Measurements from ENCODE around the gene POP4.
"Not testable (repeated sequence)": the region's sequence is repeated elsewhere in the genome, so short reads cannot be mapped to it uniquely, and the experiment has no call there.

The POP4 gene

DNA sequence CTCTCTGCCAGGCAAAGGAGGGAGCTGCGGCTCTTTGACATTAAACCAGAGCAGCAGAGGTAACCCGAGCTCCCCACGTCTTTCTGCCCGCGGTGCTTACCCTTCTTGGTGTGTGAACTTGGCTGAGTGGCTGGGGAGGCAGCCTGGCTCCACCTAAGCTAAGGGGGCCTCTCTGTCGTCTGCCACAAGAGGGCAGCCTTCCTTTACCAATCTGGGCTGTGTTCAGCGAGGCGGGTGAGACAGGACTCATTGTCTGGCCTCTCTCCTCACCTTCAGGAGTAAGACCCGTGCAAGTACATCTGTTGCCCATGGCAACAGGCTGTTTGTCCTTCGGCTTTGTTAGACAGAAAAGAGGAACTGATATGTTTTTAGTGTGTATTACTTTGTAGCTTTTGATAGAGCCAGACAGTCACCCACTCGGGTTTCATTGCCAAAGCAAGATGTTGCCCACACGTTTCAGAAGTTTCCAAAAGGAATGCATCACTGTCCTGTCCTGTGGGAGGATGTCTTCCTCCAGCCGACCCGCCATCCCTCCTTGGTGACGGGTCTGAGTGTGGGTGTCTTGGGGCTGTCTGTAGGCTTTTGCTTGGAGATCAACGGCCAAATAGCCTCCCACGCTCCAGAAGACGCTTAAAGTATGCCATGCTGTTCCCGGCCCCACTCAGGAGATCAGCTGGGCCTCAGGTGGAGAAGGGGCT lies 4.6 kb downstream of the POP4 start:
- in situ Hi-C loops (cut with HindIII; ENCODE audit: low sequenced_read_pairs) = loop anchor here (10.0 kb wide), 1 partner anchor 104 kb away; the partner anchor contains the start of gene C19orf12

DNA sequence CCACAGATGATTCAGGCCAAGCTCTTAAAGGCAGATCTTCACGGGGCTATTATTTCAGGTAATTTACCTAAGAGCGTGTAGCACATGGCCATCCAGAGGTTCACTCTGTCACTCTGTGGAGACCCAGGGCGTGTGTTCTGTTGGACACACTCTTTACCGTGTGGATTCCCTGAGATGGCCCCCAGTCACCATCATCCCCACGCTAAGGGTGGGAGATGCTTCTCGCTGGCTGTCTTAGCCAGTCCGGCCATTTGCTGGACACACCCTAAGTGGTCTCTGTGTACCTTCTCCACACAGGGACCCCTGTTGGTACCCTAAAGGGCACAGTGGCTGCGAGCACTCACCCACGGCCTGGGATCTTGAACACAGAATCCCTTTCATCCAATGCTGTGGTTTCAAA lies 6.0 kb downstream of the POP4 start:
- in situ Hi-C loops (cut with HindIII; ENCODE audit: low sequenced_read_pairs) = loop anchor here (10.0 kb wide), 1 partner anchor 103 kb away; the partner anchor contains the start of gene C19orf12

DNA sequence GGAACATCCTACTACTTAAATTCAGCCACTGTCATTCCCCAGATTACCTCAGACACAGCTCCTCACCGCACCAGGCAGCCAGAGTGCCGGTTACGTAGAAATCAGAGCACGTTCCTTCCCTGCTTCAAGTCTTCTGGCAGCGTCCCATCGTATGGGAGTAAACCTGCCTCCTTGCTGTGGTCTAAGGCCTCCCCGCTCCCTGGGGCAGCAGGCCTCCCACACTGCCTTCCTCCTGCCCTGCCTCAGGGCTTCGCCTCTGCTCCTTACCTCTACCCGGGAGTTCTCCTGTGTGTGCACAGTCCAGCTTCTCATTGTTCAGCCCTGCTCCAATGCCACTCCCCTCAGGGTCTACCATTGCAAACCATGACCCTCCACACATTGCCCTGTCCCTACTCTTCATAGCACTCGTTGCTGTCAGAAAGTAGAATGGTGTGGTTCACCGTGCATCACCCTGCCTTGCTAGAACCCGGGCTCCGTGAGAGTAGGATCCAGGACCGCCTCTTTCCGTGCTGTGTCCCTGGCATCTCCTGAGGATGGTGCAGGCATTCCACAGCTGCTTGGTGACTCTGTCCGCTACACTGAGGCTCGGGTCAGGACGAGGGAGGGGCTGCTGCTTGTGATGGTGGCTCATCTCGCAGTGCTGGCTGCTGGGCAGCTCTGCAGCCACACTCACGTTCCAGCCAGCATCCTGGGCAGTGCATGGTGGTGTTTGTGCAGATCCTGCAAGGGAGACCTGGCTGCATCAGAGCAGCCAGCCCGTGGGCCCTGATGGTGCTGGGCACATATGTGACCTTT lies 6.9 kb downstream of the POP4 start:
- in situ Hi-C loops (cut with HindIII; ENCODE audit: low sequenced_read_pairs) = loop anchor here (10.0 kb wide), 1 partner anchor 102 kb away; the partner anchor contains the start of gene C19orf12

DNA sequence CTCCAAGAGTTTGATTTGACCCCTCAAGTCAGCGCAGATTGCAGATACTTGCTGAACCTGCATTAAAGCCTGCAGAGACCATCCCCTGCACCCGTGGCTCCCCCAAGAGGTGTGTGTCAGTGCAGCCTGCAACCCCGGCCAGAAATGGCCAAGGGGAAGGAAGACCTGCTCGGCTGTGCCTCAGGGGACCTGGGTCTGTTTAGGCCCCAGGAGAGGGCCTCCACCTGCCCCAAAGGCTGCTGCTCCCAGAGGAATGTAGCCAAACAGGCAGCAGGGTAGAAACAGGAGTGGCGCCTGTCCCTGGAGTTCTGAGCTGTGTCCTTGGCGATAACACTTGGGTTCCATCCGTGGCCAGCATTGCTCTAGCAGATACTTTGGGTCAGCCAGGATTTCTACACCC lies 8.0 kb downstream of the POP4 start:
- in situ Hi-C loops (cut with HindIII; ENCODE audit: low sequenced_read_pairs) = loop anchor here (10.0 kb wide), 1 partner anchor 101 kb away; the partner anchor contains the start of gene C19orf12

GRCh38 chr19:29614780-29615179 lies 8.7 kb downstream of the POP4 start:
- in situ Hi-C loops (cut with HindIII; ENCODE audit: low sequenced_read_pairs) = loop anchor here (10.0 kb wide), 1 partner anchor 100 kb away; the partner anchor contains the start of gene C19orf12

- in situ Hi-C loops (cut with HindIII; ENCODE audit: low sequenced_read_pairs) = loop anchor here (10.0 kb wide), 1 partner anchor 99 kb away; the partner anchor contains the start of gene C19orf12
Observed at GRCh38 chr19:29615891-29616425, 9.9 kb downstream of the POP4 start.

DNA sequence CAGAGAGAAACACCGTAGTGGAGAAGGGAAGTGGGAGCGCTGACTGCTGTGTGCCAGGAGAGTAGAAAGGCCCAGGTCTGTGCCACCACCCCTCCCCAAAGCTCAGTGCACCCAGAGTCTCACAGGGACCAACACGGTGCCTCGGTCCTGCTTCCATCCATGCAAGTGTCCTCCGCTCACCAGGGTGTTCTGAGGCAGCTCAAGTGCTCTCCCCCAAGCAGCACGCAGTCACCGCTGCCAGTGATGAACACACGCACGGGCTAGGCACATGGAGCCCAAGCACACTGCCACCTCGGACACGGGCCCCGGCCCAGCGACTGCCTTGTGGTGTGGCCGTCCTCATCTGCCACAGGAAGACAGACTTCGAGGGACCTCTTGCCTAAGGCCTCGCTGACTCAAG lies 10.5 kb downstream of the POP4 start:
- in situ Hi-C loops (cut with HindIII; ENCODE audit: low sequenced_read_pairs) = loop anchor here (10.0 kb wide), 1 partner anchor 98 kb away; the partner anchor contains the start of gene C19orf12

- in situ Hi-C loops (cut with HindIII; ENCODE audit: low sequenced_read_pairs) = loop anchor here (10.0 kb wide), 1 partner anchor 97 kb away; the partner anchor contains the start of gene C19orf12
Observed at GRCh38 chr19:29617366-29618266, 11.5 kb downstream of the POP4 start.

GRCh38 chr19:29618434-29618833 lies 12.4 kb downstream of the POP4 start:
- in situ Hi-C loops (cut with HindIII; ENCODE audit: low sequenced_read_pairs) = loop anchor here (10.0 kb wide), 1 partner anchor 96 kb away; the partner anchor contains the start of gene C19orf12

DNA sequence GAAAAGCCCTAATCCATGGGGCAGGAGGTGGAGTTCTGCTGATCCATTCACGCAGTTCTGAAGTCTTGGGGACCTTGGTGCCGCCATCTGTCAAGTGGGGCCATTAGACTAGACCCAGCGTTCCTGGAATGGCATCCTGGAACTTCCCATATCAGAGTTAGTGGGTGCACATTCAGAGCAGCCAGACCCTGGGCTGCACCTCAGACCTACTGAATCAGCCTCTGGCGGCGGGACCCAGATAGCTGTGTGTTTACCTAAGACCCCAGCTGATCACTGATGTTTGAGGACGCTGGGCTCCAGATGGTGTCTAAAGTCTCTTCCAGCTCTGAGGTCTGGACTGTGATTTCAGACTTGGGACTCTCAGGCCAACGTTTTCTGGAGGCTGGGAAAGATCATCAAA lies 12.8 kb downstream of the POP4 start:
- in situ Hi-C loops (cut with HindIII; ENCODE audit: low sequenced_read_pairs) = loop anchor here (10.0 kb wide), 1 partner anchor 96 kb away; the partner anchor contains the start of gene C19orf12

- in situ Hi-C loops (cut with HindIII; ENCODE audit: low sequenced_read_pairs) = no loop called here
Observed at GRCh38 chr19:29620931-29621351, 14.9 kb downstream of the POP4 start.

DNA sequence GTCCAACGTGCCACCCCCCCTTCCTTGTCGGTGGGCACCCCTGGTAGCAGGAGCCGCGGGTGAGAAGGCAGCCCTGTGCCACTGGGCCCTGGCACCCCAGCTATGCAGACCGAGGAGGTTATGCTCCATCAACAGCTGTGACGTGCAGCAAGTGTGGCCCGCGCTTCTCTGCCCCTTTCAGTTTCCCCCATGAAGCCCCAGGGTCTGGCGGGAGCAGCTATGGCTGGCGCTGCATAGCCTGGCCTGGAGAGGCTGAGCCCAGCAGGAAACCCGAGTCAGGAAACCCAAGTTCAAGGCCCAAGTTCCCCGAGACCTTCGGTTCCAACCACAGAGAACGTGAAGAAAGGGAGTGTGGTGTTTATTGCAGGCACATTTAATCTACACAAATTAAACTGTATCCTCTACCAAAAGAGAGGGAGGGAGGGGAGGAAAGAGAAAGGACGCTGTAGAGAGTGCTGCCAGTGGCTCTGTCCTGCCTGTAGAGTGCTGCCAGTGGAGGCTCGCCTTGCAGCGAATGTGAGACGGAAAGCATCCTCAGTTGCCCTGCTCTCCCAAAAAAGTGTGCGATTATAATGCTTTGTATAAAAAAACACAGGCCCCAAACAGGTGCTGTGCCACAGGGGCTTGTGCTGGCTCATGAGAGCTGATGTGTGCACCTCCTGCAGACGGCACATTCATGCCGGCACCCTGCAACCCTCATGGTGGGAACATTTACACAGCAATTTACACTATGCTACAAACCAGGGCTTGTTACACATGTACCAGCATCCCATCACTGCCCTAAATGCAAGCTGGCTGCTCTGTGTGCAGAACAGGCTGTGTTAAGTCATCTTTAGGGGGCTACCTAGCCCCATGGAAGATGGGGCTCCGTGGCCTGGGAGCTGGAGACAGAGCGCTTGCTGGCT lies 16.3 kb downstream of the POP4 start:
- in situ Hi-C loops (cut with HindIII; ENCODE audit: low sequenced_read_pairs) = no loop called here

- in situ Hi-C loops (cut with HindIII; ENCODE audit: low sequenced_read_pairs) = no loop called here
Observed at GRCh38 chr19:29623726-29624488, 17.8 kb downstream of the POP4 start.

DNA sequence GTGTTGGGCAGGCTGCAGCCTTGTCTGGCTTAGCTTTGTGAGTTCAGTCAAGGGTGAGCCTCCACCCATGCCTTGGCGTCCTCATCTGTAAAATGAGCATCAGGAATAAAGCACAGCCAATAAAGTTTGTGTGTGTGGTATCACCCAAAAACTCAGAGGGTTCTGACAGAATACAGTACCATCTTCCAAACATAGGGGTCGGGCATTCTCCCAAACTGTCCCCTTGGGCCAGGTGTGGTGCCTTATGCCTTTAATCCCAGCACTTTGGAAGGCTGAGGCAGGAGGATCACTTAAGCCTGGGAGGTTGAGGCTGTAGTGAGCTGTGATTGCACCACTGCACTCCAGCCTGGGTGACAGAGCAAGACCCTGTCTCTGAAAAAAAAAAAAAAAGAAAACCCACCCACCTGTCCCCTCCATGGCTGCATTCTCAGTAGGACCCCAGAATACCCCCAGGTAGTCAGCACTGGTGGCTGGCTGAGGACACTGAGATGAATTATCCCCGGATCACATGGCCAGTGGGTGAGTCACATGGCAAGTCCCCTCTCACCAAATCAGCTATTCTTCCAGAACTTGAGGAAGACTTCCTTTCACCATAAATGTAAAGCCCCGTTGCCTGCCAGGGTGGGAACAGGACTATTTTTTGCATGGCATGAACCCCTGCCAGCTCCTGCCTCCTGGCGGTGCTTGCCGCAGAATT lies 18.6 kb downstream of the POP4 start:
- in situ Hi-C loops (cut with HindIII; ENCODE audit: low sequenced_read_pairs) = no loop called here

DNA sequence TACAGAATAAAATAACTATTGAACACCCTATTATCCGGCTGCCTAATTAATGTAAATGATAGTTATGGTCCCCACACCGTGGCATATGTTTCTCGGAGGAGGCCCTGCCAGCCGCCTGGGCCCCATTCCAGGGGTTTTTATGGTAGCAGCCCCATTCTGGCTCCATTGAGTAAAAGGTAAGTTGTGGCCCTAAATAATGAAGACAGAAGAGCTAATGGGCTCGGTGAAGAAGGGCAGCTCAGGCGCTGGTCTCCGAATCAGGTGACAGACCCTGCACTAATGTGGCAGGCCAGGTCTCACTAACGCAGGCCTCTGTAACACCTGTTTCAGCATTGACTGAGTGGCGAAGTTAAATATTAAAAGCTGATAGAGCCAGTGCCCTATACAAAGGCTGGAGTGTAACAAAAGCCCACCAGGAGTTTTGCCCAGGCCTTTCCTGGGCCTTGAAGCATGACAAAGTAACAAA lies 19.1 kb downstream of the POP4 start:
- in situ Hi-C loops (cut with HindIII; ENCODE audit: low sequenced_read_pairs) = no loop called here

DNA sequence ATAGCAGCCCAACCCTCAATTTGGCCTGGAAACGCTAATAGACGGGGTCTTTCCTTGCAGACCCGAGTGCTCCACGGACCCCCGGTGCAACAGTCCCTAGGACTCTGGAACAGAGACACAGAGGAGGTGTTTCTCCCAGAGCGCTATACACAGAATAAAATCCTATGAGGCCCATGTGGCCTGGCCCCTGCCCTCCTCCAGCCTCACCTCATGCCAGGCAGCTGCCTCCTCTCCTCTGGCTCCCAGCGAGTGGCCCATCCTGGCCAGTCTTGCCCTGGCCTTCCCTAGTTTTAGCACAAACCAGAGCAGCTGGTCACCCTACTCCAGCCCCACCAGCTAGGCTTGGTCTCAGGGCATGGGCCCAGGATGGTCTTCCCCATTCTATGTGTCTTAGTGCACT lies 20.3 kb downstream of the POP4 start:
- in situ Hi-C loops (cut with HindIII; ENCODE audit: low sequenced_read_pairs) = no loop called here

GRCh38 chr19:29626832-29627231 lies 20.7 kb downstream of the POP4 start:
- in situ Hi-C loops (cut with HindIII; ENCODE audit: low sequenced_read_pairs) = not testable (repeated sequence)
